Heart left ventricle (tissue), 16 donors: Measurements from ENCODE around the gene ATF7IP. TPM values are rescaled to one million over a fixed set of nuclear protein-coding genes. Genes with fewer than 3 reads are reported as not detected.

Source experiments
- ATAC-seq, 4 donors: fragments of 200-7000 bp; cut with Tn5 transposase; one replicate each; pipeline ENCODE4 v1.9.1; 2020 to 2022; ENCODE audit warnings: moderate library complexity in 4 of 4, mild to moderate bottlenecking in 3 of 4, moderate number of reproducible peaks in 1 of 4
- DNase-seq, 5 donors: peaks; one replicate each; pipeline ENCODE4 v3.0.0-alpha.2; 2020
- H3K27ac ChIP-seq, 12 donors: fragments of 200-600 bp; sonication (generic) in 4 of 12; one replicate each; pipeline versions ENCODE4 v1.5.0 to v1.8.0; 2016 to 2022; ENCODE audit warnings: mild to moderate bottlenecking in 2 of 12
- H3K27me3 ChIP-seq, 9 donors: fragments of 200-600 bp; sonication (generic) in 2 of 9; one replicate each; pipeline versions ENCODE4 v1.5.1 to v1.8.0; 2016 to 2022; ENCODE audit warnings: mild to moderate bottlenecking in 3 of 9
- H3K36me3 ChIP-seq, 9 donors: fragments of 200-600 bp; sonication (generic) in 2 of 9; one replicate each; pipeline versions ENCODE4 v1.5.0 to v1.8.0; 2018 to 2022; ENCODE audit warnings: mild to moderate bottlenecking in 2 of 9
- H3K4me1 ChIP-seq, 12 donors: fragments of 200-600 bp; sonication (generic) in 4 of 12; one replicate each; pipeline versions ENCODE4 v1.5.0 to v1.8.0; 2016 to 2022; ENCODE audit warnings: mild to moderate bottlenecking in 3 of 12
- H3K4me3 ChIP-seq, 12 donors: fragments of 200-600 bp; sonication (generic) in 4 of 12; one replicate each; pipeline versions ENCODE4 v1.5.0 to v1.8.0; 2017 to 2022; ENCODE audit warnings: mild to moderate bottlenecking in 9 of 12, moderate library complexity in 4 of 12
- H3K9me3 ChIP-seq, 12 donors: fragments of 200-600 bp; sonication (generic) in 4 of 12; one replicate each; pipeline versions ENCODE4 v1.5.0 to v1.8.0; 2016 to 2022; ENCODE audit warnings: mild to moderate bottlenecking in 1 of 12
- POLR2A ChIP-seq, 2 donors: fragments of 450-650 bp; IDR thresholded peaks; one replicate each; pipeline ENCODE4 v1.6.1; 2017; ENCODE audit warnings: antibody characterized with exemption in 2 of 2, mild to moderate bottlenecking in 2 of 2, moderate library complexity in 2 of 2
- WGBS, 4 donors: extraction: QIAGEN DNeasy Blood & Tissue Kit in 2 of 4; methylation state at CpG; one replicate each; pipeline versions ENCODE4 v1.1.5 to v1.1.7; 2013 to 2018; 5-methylcytosine and 5-hydroxymethylcytosine counted together
- intact Hi-C, 10 donors: fragments of 100-400 bp; cut with DNase I; formaldehyde crosslinking; loops; one replicate each; pipeline versions ENCODE4 v1.11.1 to v1.14.2; 2022
- polyA plus RNA-seq, 2 donors: library from polyadenylated mRNA; stranded (reverse); fragments of 200-250 nt; gene quantifications; one replicate each; pipeline ENCODE4 v1.2.3, GENCODE V29; 2013
- total RNA-seq, 9 donors: library from RNA; depleted of rRNA in 2 of 9; stranded (reverse); fragments of >200 nt in 2 of 9; fragmentation: NEBNext Ultra II Directional in 3 of 9; extraction: Animal tissue kit (Norgen Biotek cat#: 25700) in 3 of 9; gene quantifications; one replicate each; pipeline versions ENCODE4 v1.1.0 to v1.2.4, GENCODE V29; 2016 to 2023
- TF ChIP-seq, protein P1 (sequence below), 12 donors: fragments of 200-600 bp; sonication (generic) in 4 of 12; IDR thresholded peaks; one replicate each; pipeline versions ENCODE4 v1.5.0 to v1.8.0; 2018 to 2022; ENCODE audit warnings: antibody characterized with exemption in 12 of 12, mild to moderate bottlenecking in 5 of 12
- donor health status: ischemic (EF 13 %, LVEDD 7.1; RV severe dilation, severe dysfunction).
- donor health status: healthy with polysubstance abuse.
- donor health status: DM: no; HTN: yes; CAD: no.
- donor health status: DM: no; HTN: no; CAD: no.
- donor health status: ischemic (EF 25% LVEDD 6.9; RV normal size, moderate dysfunction).
- donor health status: ischemic (EF 25% LVEDD 5.7; RV mildly dilated, moderate dysfunction).
- donor health status: healthy.
- donor health status: DM: yes; HTN: yes; CAD: no.
- donor health status: ischemic (EF 35%, LVEDD 5.7; RV mildly dilated, moderate dysfunction).
- donor health status: nonischemic (EF 11% LVEDD 7.7; RV severe dilation, severe dysfunction).
- donor health status: DM: yes; HTN: yes; CAD: no.
- donor health status: PGD.
- donor health status: ischemic (EF 29% LVEDD 5.4; RV normal size, mild dysfunction).
- donor health status: nonischemic (EF 23%, LVEDD 6.1; RV moderate dilation, normal function).

Gene ATF7IP
- total and polyA plus RNA-seq, 11 donors, result 7.7 to 82.4 (median 55.0) TPM

- Histone ChIP-seq H3K27me3 (no peaks in the 10 kb centered on the region), H3K4me1 (peaks cover 0 to 37% (median 1%) of the 10 kb centered on the region in 12 donors), H3K36me3 (peaks cover 0 to 76% (median 65%) of the 10 kb centered on the region in 9 donors), H3K4me3 (no peak overlapping the region), H3K27ac (no peak overlapping the region), H3K9me3 (no peaks in the 10 kb centered on the region)
- 86 to 90% (median 88%) methylated on average over 4 of the region's 4 CpGs for WGBS, 4 donors
- intact Hi-C loops, result loop anchor here in 1 of 10 donors (10.0 kb wide), 1 partner anchor 208 kb away; no protein-coding TSS in a partner anchor
- ATAC-seq (no peak), DNase-seq (no peak)
- TF ChIP-seq, protein P1, sequence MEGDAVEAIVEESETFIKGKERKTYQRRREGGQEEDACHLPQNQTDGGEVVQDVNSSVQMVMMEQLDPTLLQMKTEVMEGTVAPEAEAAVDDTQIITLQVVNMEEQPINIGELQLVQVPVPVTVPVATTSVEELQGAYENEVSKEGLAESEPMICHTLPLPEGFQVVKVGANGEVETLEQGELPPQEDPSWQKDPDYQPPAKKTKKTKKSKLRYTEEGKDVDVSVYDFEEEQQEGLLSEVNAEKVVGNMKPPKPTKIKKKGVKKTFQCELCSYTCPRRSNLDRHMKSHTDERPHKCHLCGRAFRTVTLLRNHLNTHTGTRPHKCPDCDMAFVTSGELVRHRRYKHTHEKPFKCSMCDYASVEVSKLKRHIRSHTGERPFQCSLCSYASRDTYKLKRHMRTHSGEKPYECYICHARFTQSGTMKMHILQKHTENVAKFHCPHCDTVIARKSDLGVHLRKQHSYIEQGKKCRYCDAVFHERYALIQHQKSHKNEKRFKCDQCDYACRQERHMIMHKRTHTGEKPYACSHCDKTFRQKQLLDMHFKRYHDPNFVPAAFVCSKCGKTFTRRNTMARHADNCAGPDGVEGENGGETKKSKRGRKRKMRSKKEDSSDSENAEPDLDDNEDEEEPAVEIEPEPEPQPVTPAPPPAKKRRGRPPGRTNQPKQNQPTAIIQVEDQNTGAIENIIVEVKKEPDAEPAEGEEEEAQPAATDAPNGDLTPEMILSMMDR (IDR thresholded peaks at IDR 0.05), result no peak
- no peak for TF ChIP-seq POLR2A (IDR thresholded peaks at IDR 0.05)
Observed at GRCh38 chr12:14452336-14452735, 86.9 kb downstream of the ATF7IP start.

DNA sequence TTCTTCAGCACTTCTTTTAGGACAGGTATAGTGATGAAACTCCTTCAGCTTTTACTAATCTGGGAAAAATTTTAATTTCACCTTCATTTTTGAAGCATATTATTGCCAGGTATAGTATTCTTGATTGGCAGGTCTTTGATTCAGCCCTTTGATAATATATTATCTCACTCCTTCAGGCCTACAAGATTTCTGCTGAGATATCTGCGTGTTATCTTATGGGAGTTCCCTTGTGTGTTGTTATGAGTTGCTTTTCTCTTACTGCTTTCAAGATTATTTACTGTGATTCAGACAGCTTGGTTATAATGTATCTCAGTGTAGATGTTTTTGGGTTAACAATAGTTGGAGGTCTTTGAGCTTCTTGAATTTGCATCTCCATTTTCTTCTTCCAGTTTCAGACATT is 87.4 kb downstream of the ATF7IP start:
- TF ChIP-seq, protein P1 (IDR thresholded peaks at IDR 0.05), result no peak
- no peak for TF ChIP-seq POLR2A (IDR thresholded peaks at IDR 0.05)
- Histone ChIP-seq H3K4me3 (no peak overlapping the region), H3K36me3 (peaks cover 0 to 76% (median 65%) of the 10 kb centered on the region in 9 donors), H3K4me1 (peaks cover 0 to 37% (median 1%) of the 10 kb centered on the region in 12 donors), H3K9me3 (no peaks in the 10 kb centered on the region), H3K27me3 (no peaks in the 10 kb centered on the region), H3K27ac (no peak overlapping the region)
- 90 to 95% (median 94%) methylated on average over 1 of the region's 1 CpG for WGBS, 4 donors
- intact Hi-C loops, result loop anchor here in 1 of 10 donors (10.0 kb wide), 1 partner anchor 208 kb away; no protein-coding TSS in a partner anchor
- DNase-seq, result no peak
- no peak for ATAC-seq

DNA sequence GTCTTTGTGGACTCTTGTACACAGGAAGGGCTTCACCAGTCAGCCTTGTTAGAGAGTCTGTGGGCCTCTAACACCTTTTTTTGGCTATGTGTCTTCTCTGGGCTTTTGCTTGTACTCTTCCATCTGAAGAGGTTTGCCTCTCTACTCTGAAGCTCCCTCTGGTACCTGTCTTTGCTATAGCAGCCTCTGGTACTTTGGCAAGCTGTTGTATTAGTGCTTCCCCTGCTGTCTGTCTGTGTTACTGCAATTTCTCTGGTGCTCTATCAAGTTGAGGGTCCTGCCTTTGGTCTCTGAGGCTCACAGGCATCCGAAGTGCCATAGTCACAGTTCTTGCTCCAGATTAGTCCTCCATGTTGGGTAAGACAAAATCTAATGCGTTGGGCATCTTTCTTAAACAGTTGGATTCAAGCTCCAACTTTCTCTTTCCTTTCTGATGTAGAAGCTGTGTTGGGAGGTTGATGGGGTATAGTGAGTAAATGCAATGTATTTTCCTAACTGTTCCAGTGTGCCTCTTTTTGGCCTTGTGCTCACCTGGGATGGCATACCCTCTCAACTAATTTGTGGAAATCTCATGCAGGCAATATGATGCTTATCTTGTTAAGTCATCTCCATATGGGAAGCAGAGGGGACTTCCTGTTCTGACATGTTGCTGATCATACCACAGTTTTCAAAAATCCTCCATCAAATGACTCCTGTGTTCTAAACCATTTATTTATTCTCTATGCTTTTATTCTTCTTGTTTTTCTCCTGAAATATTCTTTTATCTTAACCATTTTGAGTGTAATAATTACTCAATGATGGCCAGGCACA is 88.8 kb downstream of the ATF7IP start:
- no peak overlapping the region for H3K27ac ChIP-seq
- no peak overlapping the region for H3K4me3 ChIP-seq
- no peaks in the 10 kb centered on the region for H3K27me3 ChIP-seq
- no peaks in the 10 kb centered on the region for H3K9me3 ChIP-seq
- H3K36me3 ChIP-seq, result peaks cover 0 to 76% (median 65%) of the 10 kb centered on the region in 9 donors
- H3K4me1 ChIP-seq, result peaks cover 0 to 37% (median 1%) of the 10 kb centered on the region in 12 donors
- TF ChIP-seq, protein P1 (IDR thresholded peaks at IDR 0.05), result peak; percentile 26 to 62 (median 40)
- TF ChIP-seq POLR2A (IDR thresholded peaks at IDR 0.05), result no peak
- intact Hi-C loops, result loop anchor here in 1 of 10 donors (10.0 kb wide), 1 partner anchor 210 kb away; no protein-coding TSS in a partner anchor
- WGBS, 4 donors, result 63 to 75% (median 64%) methylated on average over 2 of the region's 2 CpGs
- peak in 3 of 4 donors; percentile 45 to 71 (median 53) for ATAC-seq
- no peak for DNase-seq

DNA sequence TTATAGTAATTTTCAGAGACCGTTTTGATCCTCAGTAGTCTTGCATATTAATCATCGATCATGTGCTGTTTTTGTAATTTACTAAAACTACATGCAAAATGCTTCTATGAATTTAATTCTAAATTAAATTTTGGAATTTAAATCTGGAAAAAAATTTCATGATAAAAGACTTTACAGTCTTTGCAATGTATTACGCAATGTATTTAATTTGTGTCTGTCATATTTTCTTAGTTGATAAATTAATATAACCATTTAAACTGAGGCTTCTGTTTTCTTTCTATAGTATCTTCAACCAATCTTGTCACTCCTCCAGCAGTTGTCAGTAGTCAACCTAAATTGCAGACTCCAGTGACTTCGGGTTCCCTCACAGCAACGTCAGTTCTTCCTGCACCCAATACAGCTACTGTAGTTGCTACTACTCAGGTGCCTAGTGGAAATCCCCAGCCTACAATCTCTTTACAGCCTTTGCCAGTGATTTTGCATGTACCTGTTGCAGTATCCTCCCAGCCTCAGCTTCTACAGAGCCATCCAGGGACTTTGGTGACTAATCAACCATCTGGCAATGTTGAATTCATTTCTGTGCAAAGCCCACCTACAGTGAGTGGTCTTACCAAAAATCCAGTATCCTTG is 94.8 kb downstream of the ATF7IP start:
- peaks cover 0 to 90% (median 78%) of the 10 kb centered on the region in 9 donors for H3K36me3 ChIP-seq
- intact Hi-C loops, result no loop called here
- WGBS, 4 donors, result 94 to 96% (median 96%) methylated on average over 5 of the region's 5 CpGs
- H3K4me1 ChIP-seq, result peaks cover 0 to 5% (median 0%) of the 10 kb centered on the region in 12 donors
- DNase-seq (no peak), ATAC-seq (no peak)
- H3K4me3 ChIP-seq, result no peak overlapping the region
- no peaks in the 10 kb centered on the region for H3K9me3 ChIP-seq
- H3K27ac ChIP-seq, result no peak overlapping the region
- no peak for TF ChIP-seq POLR2A (IDR thresholded peaks at IDR 0.05)
- TF ChIP-seq, protein P1 (IDR thresholded peaks at IDR 0.05), result no peak
- H3K27me3 ChIP-seq, result no peaks in the 10 kb centered on the region
